Kidney epithelial cell (primary cell): ENCODE measurements around the gene RPS17. TPM values are rescaled to one million over a fixed set of nuclear protein-coding genes. Genes with fewer than 3 reads are reported as not detected.
"Not testable (repeated sequence)": the region's sequence is repeated elsewhere in the genome, so short reads cannot be mapped to it uniquely, and the experiment has no call there.

ENCODE experiments used
- DNase-seq: peaks from one replicate; pipeline ENCODE4 v3.0.0-alpha.2; 2010; ENCODE audit warnings: low read depth
- H3K27me3 ChIP-seq: 2 replicates; pipeline ENCODE4 v1.6.0; 2011; ENCODE audit warnings: low read length; ENCODE audit not compliant: control insufficient read depth, insufficient read depth
- H3K36me3 ChIP-seq: 2 replicates; pipeline ENCODE4 v1.5.1; 2011; ENCODE audit warnings: low read length; ENCODE audit not compliant: control insufficient read depth, insufficient read depth
- H3K4me3 ChIP-seq: 2 replicates; pipeline ENCODE4 v1.5.1; 2011; ENCODE audit warnings: low read depth, mild to moderate bottlenecking, control low read depth, low read length
- total RNA-seq: library from RNA; depleted of rRNA; stranded (reverse); fragments of >200 nt; gene quantifications from 2 replicates; pipeline ENCODE4 v1.2.3, GENCODE V29; 2015

RPS17 gene
- total RNA-seq, 1 donor from 2014 or later = 5,590 TPM

DNA sequence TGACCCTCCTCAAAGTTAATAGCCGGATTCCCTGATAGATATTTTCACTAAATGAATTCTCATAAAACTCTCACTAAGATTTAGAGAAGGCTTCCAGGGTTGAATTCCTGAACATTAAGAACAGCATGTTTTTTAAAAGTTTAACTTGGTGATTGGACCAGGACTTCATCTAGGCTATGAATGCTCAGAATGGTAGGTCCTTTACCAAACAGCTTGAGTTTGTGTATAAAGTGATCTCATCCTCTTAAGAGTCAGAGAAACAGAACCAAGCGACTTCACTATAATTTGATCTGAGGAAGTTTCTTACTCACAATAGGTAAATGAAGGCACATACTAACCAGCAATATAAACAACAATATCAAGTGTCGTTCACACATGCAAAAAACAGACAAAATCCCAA lies 36.2 kb downstream of the RPS17 start:
- DNase-seq, H3K4me3 ChIP-seq, H3K27me3 ChIP-seq, H3K36me3 ChIP-seq: not testable (repeated sequence)

- H3K4me3 ChIP-seq, DNase-seq, H3K27me3 ChIP-seq, H3K36me3 ChIP-seq: not testable (repeated sequence)
These were observed 37.4 kb downstream of the RPS17 start for GRCh38 chr15:82502700-82503339.

GRCh38 chr15:82500772-82501171 lies 39.5 kb downstream of the RPS17 start:
- H3K36me3 ChIP-seq, H3K27me3 ChIP-seq, DNase-seq, H3K4me3 ChIP-seq: not testable (repeated sequence)

DNA sequence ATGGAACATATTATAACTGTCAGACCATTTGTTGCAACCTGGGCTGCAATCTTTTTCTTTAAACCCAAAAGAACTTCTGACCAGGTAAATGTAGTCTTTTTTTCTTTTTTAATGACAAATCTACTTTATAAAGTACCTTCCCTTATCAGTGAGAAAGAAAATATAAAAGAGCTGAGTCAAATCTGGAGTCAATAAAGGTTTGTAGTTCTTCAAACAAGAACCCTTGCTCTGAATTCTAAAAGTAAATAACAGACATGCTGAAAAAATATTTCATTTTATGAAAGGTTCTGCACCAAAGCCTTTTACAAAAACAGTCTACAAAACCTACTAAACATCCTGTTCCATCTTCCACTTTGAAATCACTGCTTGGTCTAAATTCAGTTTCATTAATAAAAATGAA lies 42.3 kb downstream of the RPS17 start:
- H3K36me3 ChIP-seq, H3K27me3 ChIP-seq, H3K4me3 ChIP-seq, DNase-seq: not testable (repeated sequence)

- not testable (repeated sequence) for DNase-seq
These were observed 52.0 kb downstream of the RPS17 start for GRCh38 chr15:82488250-82488649.

GRCh38 chr15:82487045-82487444 lies 53.2 kb downstream of the RPS17 start:
- not testable (repeated sequence) for H3K4me3 ChIP-seq, H3K36me3 ChIP-seq, H3K27me3 ChIP-seq, DNase-seq

More at GRCh38 chr15:82488250-82488649, 52.0 kb downstream of the RPS17 start:
- not testable (repeated sequence) for H3K4me3 ChIP-seq, H3K36me3 ChIP-seq, H3K27me3 ChIP-seq

Other genes starting within 250 kb of the RPS17 start
- gene GOLGA6L10, start 191.0 kb downstream of the RPS17 start, total RNA-seq = 0.82 and 0.84 TPM in 2 replicates
- 4.3 and 4.9 TPM in 2 replicates for gene GOLGA6L9, start 110.6 kb downstream of the RPS17 start, total RNA-seq
- 3.8 and 5.5 TPM in 2 replicates for gene CPEB1, start 106.9 kb upstream of the RPS17 start, total RNA-seq
- 0.54 and 0.75 TPM in 2 replicates for gene AP3B2, start 169.4 kb upstream of the RPS17 start, total RNA-seq